ENCODE measurements around the gene ARFRP1.
"Not testable (repeated sequence)": the region's sequence is repeated elsewhere in the genome, so short reads cannot be mapped to it uniquely, and the experiment has no call there.

ARFRP1 gene

GRCh38 chr20:63732118-63733095 lies 24.6 kb upstream of the ARFRP1 start:
- DNase-seq (ENCODE audit: low read depth), result no peak

GRCh38 chr20:63731410-63731809 lies 23.6 kb upstream of the ARFRP1 start:
- DNase-seq (ENCODE audit: low read depth), result no peak

GRCh38 chr20:63730189-63730733 lies 22.5 kb upstream of the ARFRP1 start:
- DNase-seq (ENCODE audit: low read depth), result not testable (repeated sequence)

GRCh38 chr20:63722967-63723622 lies 15.3 kb upstream of the ARFRP1 start:
- not testable (repeated sequence) for DNase-seq (ENCODE audit: low read depth)

- no peak for DNase-seq (ENCODE audit: low read depth)
Measured at GRCh38 chr20:63718996-63719395, 11.2 kb upstream of the ARFRP1 start.

GRCh38 chr20:63714858-63715257 lies 7.1 kb upstream of the ARFRP1 start:
- DNase-seq (ENCODE audit: low read depth), result no peak

GRCh38 chr20:63712191-63712590 lies 4.4 kb upstream of the ARFRP1 start:
- no peak for DNase-seq (ENCODE audit: low read depth)

- DNase-seq (ENCODE audit: low read depth), result no peak
Measured at GRCh38 chr20:63711085-63711645, 3.4 kb upstream of the ARFRP1 start.

- DNase-seq (ENCODE audit: low read depth), result no peak
Measured at GRCh38 chr20:63709149-63709527, 1.4 kb upstream of the ARFRP1 start.

- DNase-seq (ENCODE audit: low read depth), result no peak
Measured at GRCh38 chr20:63708301-63709148, 749 bp upstream of the ARFRP1 start.

- DNase-seq (ENCODE audit: low read depth), result no peak
Measured at GRCh38 chr20:63706852-63707557, 771 bp downstream of the ARFRP1 start.

GRCh38 chr20:63706027-63706695 lies 1.6 kb downstream of the ARFRP1 start:
- no peak for DNase-seq (ENCODE audit: low read depth)

GRCh38 chr20:63705232-63706026 lies 2.3 kb downstream of the ARFRP1 start:
- no peak for DNase-seq (ENCODE audit: low read depth)

- DNase-seq (ENCODE audit: low read depth), result no peak
Measured at GRCh38 chr20:63704749-63705117, 3.0 kb downstream of the ARFRP1 start.

GRCh38 chr20:63703976-63704748 lies 3.6 kb downstream of the ARFRP1 start:
- no peak for DNase-seq (ENCODE audit: low read depth)

- DNase-seq (ENCODE audit: low read depth), result no peak
Measured at GRCh38 chr20:63703471-63703975, 4.3 kb downstream of the ARFRP1 start.

GRCh38 chr20:63702751-63703470 lies 4.9 kb downstream of the ARFRP1 start:
- DNase-seq (ENCODE audit: low read depth), result no peak
